ENCODE data around the gene TRAF3.

Gene TRAF3, protein sequence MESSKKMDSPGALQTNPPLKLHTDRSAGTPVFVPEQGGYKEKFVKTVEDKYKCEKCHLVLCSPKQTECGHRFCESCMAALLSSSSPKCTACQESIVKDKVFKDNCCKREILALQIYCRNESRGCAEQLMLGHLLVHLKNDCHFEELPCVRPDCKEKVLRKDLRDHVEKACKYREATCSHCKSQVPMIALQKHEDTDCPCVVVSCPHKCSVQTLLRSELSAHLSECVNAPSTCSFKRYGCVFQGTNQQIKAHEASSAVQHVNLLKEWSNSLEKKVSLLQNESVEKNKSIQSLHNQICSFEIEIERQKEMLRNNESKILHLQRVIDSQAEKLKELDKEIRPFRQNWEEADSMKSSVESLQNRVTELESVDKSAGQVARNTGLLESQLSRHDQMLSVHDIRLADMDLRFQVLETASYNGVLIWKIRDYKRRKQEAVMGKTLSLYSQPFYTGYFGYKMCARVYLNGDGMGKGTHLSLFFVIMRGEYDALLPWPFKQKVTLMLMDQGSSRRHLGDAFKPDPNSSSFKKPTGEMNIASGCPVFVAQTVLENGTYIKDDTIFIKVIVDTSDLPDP

DNA sequence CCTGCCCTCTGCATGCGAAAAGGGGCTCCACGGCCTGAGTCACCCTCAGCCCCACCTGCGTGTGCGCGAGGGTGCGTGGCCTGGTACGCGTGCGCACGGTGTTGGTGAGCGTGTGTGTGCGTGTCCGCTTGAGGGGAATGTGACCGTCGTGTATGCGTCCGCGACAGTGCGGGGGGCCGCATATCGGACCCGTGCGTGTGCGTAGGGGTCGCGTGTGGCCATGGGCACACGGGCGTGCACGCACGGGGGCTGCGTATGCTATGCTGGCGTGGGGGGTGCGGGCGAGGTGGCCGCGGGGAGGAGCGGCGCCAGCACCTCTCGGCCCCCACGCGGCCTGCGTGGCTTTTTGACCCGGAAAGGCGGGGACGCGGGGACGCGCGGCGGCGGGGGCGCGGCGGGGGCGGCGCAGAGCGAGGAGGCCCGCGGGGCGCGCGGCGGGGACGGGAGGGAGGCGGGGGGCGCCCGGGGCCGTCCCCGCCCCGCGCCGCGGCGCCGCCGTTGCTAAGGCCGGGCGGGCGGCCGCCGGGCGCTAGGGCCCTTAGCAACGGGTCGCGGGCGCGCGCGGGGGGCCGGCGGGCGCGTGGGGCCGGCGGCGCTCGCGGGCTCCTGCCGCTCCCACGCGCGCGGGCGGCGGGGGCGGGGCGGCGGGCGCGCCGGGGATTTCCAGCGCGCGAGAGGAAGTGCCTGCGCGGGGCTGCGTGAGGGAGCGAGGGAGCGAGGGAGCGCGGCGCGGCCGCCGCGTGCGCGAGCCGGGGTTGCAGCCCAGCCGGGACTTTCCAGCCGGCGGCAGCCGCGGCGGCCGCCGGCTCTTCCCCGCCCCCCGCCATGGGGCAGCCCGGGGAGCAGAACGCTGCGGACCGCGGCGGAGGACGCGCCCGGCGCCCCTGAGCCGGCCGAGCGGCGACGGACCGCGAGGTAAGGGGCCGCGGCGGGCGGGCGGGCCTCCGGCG lies at the start of gene TRAF3:
Gene TRAF3, plus strand, starts transcription at position 689 of the 950 bp plus-strand sequence. CDS start 92,753 bp downstream, outside the sequence.
- peak; percentile 93 for DNase-seq (ENCODE audit: low spot score)

- no peak for DNase-seq (ENCODE audit: low spot score)
Measured at GRCh38 chr14:102728501-102728900, 48.7 kb upstream of the TRAF3 start.

DNA sequence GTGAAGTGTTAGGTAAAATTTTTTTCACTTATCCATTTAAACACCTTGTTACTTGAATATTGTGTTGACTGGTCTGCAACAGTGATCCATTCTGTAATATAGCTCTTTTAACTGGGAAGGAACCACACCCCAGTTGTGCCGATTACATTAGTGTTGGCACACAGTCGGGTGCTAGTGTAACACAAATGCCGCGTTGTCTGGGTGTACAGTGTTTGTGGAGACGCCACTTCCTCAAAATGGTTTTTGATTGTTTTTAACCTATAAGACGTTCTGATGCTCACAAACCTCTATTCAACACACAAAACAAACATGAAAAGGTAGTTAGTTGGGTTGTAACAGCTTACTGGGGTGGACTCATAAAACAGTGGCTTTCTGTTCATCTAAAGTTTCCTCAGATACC lies 48.0 kb upstream of the TRAF3 start:
- no peak for DNase-seq (ENCODE audit: low spot score)

GRCh38 chr14:102729825-102730224 lies 47.4 kb upstream of the TRAF3 start:
- DNase-seq (ENCODE audit: low spot score): no peak

DNA sequence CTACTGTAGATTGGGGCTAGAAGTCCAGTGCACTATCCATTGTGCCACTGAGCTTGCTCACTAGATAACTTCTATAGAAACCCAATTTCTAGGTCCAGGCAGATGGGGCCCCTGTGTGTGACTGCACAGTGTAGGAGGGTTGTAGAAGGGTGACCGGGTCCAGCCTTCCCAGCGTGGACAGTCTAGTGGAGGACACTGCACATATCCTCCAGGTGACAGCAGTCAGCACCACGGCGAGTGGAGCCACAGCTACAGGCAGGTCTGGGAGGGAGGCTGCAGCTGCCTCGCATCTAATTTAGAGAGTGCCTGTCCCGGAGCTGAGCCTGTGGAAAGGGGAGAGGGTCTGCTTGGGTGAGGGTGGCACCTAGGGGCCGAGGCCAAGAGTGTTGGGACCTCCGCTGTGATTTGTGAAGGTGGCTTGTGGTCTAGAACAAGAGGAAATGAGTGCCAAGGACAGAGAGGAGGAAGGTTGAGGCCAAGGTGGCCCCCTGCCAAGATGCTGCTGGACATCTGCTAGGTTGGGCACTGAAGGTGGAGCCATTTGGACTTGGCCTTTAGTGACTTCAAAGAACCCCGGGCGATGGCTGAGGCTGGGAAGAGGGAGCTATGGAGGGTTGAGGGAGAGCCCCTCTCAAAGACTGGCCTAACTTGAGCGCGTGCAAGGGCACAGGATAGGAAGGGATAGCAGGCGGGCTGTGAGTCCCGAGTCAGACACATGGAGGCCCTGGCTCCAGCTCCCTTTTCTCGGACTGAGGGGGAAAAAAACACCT lies 46.0 kb upstream of the TRAF3 start:
- DNase-seq (ENCODE audit: low spot score): no peak

DNA sequence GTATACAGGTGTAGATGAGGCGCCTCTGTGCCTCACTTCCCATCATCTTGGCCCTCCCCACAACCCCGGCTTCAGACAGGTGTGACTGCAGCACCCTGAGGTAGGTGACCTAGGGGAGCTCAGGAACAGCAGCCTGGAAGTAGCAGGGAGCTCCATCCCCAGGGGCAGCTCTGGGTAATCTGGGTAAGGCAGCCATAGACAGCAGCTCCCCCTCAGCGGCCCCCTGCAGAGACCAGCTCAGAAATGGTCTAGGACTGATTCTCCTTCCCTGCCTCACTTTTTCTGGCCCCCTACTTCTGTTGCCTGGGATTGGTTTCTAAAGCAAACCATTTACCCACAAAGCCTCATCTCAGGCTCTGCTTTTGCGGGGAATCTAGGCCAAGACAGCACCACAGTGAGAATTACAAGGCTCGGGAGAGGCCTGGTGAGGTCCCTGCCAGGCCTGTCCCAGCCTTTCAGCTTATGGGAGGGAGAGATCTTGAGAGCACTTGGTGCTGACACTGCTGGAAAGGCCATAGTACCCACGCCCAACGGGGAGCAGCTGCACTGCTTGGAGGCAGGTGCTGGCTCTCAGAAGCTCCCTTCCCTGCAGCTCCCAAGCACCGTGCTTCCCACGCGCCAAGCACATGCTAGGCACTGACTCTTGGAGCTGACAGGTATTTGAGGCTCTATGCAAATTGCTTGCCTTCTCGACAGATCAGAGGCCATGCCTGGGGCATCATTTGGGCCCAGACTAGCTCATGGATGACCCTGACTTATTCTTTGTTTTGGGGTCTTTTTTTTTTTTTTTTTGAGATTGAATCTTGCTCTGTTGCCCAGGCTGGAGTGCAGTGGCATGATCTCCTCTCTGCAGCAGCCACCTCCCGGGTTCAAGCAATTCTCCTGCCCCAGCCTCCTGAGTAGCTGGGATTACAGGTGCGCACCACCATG lies 45.1 kb upstream of the TRAF3 start:
- no peak for DNase-seq (ENCODE audit: low spot score)

GRCh38 chr14:102732924-102733323 lies 44.3 kb upstream of the TRAF3 start:
- DNase-seq (ENCODE audit: low spot score): no peak

- no peak for DNase-seq (ENCODE audit: low spot score)
Measured at GRCh38 chr14:102733326-102733725, 43.9 kb upstream of the TRAF3 start.

- DNase-seq (ENCODE audit: low spot score): no peak
Measured at GRCh38 chr14:102734436-102734835, 42.8 kb upstream of the TRAF3 start.

DNA sequence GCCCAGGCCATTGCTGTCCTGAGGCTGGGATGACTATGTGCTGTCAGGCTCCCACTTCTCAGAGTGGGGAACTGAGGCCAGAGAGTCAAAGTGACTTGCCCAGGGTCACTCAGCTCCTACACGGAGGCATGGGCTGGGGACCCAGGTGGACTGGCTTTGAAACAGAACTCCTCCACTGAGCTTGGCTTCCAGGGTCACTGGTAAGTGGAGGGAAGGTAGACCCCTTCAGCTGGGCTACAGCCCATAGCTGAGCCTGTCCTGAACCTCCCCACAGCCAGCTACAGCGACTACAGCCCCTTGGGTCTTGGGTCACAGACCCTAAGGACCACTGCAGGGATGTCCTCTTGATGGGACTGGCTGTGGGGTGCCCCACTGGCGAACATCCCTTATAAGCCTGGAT lies 40.3 kb upstream of the TRAF3 start:
- no peak for DNase-seq (ENCODE audit: low spot score)

DNA sequence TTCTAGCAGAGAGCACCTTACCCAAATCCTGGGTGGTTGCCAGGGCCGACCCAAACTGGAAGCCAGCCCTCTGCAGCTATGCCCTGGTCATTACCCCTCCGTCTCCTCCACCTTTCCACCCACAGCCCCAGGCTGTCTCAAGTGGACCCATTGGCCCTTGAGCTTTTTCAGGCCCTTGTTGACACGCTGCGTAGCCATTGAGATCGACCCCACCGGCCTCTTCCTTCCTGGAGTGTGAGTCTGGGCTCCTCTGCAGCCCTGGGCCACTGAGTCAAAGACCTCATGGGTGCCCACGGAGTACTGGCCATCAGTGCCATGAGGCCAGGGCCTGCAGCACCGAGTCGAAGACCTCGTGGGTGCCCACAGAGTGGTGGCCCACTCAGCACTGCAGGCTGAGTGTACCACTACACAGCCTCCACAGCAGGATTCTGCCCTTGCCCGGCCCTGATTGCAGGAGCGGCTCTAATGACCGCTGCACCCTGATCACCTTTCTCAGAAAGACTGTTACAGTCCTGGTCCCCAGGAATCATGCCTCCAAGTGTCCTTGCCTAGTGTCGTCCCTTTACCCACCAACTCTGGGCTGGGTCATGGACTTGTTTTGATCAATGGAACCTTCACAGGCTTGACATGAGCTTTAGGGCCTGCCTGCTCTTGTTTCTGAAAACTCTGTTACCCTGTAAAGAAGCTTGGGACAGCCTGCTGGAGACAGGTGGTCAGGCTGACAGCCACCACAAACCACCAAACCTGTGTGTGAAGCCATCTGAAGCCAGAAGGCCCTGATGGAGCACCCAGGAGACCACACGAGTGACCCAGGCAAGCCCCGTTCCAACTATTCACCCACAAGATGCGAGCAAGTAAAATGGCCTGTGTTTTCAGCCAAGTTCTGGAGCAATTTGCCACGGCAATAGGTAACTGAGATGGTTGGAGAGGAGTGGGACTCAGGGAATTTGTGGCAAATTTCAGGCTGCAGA lies 39.6 kb upstream of the TRAF3 start:
- no peak for DNase-seq (ENCODE audit: low spot score)

DNA sequence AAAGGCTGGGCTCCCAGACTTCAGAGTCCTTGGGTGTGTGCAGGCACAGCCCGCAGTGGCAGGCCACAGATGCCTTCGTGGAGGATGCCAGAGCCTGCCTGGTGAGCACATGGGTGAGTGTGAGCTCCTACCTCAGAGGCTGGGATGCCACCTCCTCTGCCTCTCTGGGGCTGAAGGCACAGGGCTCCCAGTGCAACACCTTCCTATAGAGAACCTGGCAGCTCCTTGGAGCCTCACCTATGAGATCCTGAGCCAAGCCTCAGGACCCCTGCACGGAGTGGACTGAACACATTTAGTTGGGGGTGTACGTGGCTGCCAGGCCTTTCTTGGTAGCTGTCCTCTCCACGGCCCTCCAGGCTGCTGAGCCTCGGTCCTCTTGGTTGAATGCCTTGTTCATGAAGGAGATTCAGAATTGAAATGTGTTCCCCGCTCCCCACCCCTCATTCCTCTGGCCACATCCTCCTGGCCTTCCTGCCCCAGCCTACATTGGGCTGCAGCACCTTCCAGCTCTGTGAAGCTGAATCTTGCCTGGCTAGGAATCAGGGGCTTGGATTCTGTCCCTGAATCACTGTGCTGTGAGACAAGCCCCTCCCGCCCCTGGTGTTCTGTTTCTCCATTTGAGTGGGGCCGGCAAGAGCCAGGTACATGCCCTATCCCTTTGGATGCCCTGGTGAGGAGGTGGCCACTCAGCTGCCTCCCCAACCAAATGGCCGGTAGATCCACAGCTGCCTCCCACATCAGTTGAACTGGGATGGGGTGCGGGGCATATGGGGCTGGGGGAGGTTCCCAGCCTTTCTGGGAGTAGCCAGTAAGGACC lies 38.7 kb upstream of the TRAF3 start:
- no peak for DNase-seq (ENCODE audit: low spot score)

GRCh38 chr14:102739190-102739469 lies 38.1 kb upstream of the TRAF3 start:
- DNase-seq (ENCODE audit: low spot score): no peak

GRCh38 chr14:102746634-102747438 lies 30.4 kb upstream of the TRAF3 start:
- DNase-seq (ENCODE audit: low spot score): no peak

DNA sequence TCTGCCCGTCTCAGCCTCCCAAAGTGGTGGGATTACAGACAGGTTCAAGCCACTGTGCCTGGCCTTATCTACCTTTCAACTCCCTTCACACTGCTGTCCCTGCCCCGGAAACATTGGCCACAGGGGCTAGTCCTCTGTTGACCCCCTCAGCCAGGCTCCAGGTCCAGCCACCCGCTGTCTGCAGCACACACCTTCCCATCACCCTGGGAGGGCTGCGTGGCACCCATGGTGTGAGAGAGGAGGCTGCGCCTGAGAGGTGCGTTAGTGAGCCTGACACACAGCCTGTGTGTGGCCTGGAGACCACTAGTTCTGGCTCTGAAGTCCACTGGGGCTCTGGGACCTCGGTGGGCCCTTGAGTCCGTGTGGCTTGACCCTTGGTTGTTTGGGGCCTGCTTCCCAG lies 28.4 kb upstream of the TRAF3 start:
- no peak for DNase-seq (ENCODE audit: low spot score)

DNA sequence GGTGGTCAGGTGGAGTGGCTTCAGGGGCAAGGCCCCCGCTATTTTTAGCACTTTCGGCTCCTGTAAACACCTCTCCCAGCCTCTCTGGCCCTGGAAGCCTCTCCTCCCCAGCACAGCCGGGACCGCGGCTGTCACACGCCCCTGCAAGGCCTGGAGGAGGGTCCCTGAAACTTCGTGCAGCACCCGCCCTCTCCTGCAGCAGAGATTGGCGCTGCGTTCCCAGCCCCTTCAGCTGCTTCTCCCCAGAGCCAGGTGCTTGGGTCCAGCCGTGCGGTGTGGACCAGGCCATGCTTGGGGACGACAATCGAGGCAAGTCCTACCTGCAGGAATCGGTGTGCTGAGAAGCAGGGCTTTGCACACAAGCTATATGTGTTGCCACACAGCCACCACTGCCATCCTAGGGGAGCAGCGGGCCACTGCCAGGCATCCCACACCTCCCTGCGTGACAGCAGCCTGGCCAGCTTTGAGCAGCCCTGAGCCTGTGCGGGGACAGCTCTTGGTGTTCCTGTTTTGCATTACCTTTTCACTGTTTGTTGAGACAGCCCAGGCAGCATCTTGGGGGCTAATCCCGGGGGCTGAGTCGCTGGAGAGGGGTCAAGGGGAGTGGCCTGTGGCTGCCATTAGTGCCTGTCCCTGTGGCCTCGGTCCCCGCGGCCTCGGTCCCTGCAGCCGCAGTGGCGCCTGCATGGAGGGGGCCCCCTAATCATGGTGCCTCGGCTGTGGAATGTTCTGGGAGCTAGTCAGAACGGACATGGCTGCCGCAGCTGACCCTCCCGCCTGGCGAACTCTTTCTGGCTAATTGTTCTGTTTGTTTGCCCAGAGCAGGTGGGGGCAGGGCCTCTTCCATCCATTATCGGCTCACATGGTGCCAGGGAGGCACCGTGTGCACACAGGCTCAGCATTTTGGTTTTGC lies 27.6 kb upstream of the TRAF3 start:
- no peak for DNase-seq (ENCODE audit: low spot score)

GRCh38 chr14:102750376-102750775 lies 26.9 kb upstream of the TRAF3 start:
- DNase-seq (ENCODE audit: low spot score): no peak
